HG02763 (cell line): ENCODE measurements around the gene ANO4.

Source experiments
- ATAC-seq: cut with Tn5 transposase; IDR thresholded peaks from one replicate; pipeline ENCODE4 v1.9.1; 2021; ENCODE audit warnings: mild to moderate bottlenecking, moderate library complexity; ENCODE audit not compliant: unreplicated experiment

ANO4 gene

GRCh38 chr12:100942984-100943749, 148.6 kb downstream of the ANO4 start:
- no peak for ATAC-seq

GRCh38 chr12:100951756-100952155, 157.2 kb downstream of the ANO4 start:
- ATAC-seq: no peak

- no peak for ATAC-seq
Observed at GRCh38 chr12:100953217-100953616, 158.6 kb downstream of the ANO4 start.

GRCh38 chr12:100953677-100954076, 159.1 kb downstream of the ANO4 start:
- no peak for ATAC-seq

GRCh38 chr12:100954118-100954517, 159.5 kb downstream of the ANO4 start:
- no peak for ATAC-seq

GRCh38 chr12:100955139-100955538, 160.6 kb downstream of the ANO4 start:
- ATAC-seq: no peak

GRCh38 chr12:100956311-100956852, 161.8 kb downstream of the ANO4 start:
- ATAC-seq: no peak

- ATAC-seq: no peak
Observed at GRCh38 chr12:100959481-100959880, 164.9 kb downstream of the ANO4 start.

- no peak for ATAC-seq
Observed at GRCh38 chr12:100962086-100962712, 167.6 kb downstream of the ANO4 start.

- ATAC-seq: no peak
Observed at GRCh38 chr12:100963381-100963780, 168.8 kb downstream of the ANO4 start.

- ATAC-seq: no peak
Observed at GRCh38 chr12:100964028-100964427, 169.5 kb downstream of the ANO4 start.

GRCh38 chr12:100967189-100967588, 172.6 kb downstream of the ANO4 start:
- no peak for ATAC-seq

- no peak for ATAC-seq
Observed at GRCh38 chr12:100970894-100971293, 176.3 kb downstream of the ANO4 start.

GRCh38 chr12:100972121-100972520, 177.5 kb downstream of the ANO4 start:
- ATAC-seq: no peak

GRCh38 chr12:100974341-100974740, 179.8 kb downstream of the ANO4 start:
- ATAC-seq: no peak

GRCh38 chr12:100974747-100975146, 180.2 kb downstream of the ANO4 start:
- no peak for ATAC-seq

- no peak for ATAC-seq
Observed at GRCh38 chr12:100976735-100977134, 182.2 kb downstream of the ANO4 start.

GRCh38 chr12:100980856-100981255, 186.3 kb downstream of the ANO4 start:
- no peak for ATAC-seq

- no peak for ATAC-seq
Observed at GRCh38 chr12:100982511-100983183, 188.1 kb downstream of the ANO4 start.

- ATAC-seq: no peak
Observed at GRCh38 chr12:100984796-100985195, 190.2 kb downstream of the ANO4 start.
